Heart right ventricle (tissue), 16 donors: ENCODE measurements around the gene GPR162. TPM values are rescaled to one million over a fixed set of nuclear protein-coding genes. Genes with fewer than 3 reads are reported as not detected.

Experiments
- ATAC-seq, 8 donors: fragments of 200-7000 bp; cut with Tn5 transposase; one replicate each; pipeline ENCODE4 v1.9.1; 2020; ENCODE audit warnings: mild to moderate bottlenecking in 8 of 8, moderate library complexity in 8 of 8, moderate number of reproducible peaks in 1 of 8
- DNase-seq, 2 donors: peaks; one replicate each; pipeline ENCODE4 v3.0.0-alpha.2; 2020
- H3K27ac ChIP-seq, 10 donors: fragments of 200-600 bp; sonication (generic) in 2 of 10; one replicate each; pipeline versions ENCODE4 v1.5.0 to v1.8.0; 2020 to 2022; ENCODE audit warnings: mild to moderate bottlenecking in 3 of 10
- H3K27me3 ChIP-seq, 7 donors: fragments of 200-600 bp; one replicate each; pipeline ENCODE4 v1.8.0; 2021 to 2022; ENCODE audit warnings: mild to moderate bottlenecking in 2 of 7
- H3K36me3 ChIP-seq, 9 donors: fragments of 200-600 bp; sonication (generic) in 1 of 9; one replicate each; pipeline versions ENCODE4 v1.5.0 to v1.8.0; 2020 to 2022; ENCODE audit warnings: mild to moderate bottlenecking in 2 of 9
- H3K4me1 ChIP-seq, 9 donors: fragments of 200-600 bp; sonication (generic) in 1 of 9; one replicate each; pipeline versions ENCODE4 v1.5.0 to v1.8.0; 2020 to 2022; ENCODE audit warnings: mild to moderate bottlenecking in 4 of 9
- H3K4me3 ChIP-seq, 10 donors: fragments of 200-600 bp; sonication (generic) in 2 of 10; one replicate each; pipeline versions ENCODE4 v1.5.0 to v1.8.0; 2020 to 2022; ENCODE audit warnings: mild to moderate bottlenecking in 7 of 10, moderate library complexity in 2 of 10
- H3K9me3 ChIP-seq, 11 donors: fragments of 200-600 bp in 10 of 11; sonication (generic) in 2 of 11; one replicate each; pipeline versions ENCODE4 v1.5.0 to v1.8.0; 2013 to 2022; ENCODE audit warnings: mild to moderate bottlenecking in 2 of 11, control low read depth in 1 of 11, moderate library complexity in 1 of 11
- WGBS, 2 donors: extraction: QIAGEN DNeasy Blood & Tissue Kit; methylation state at CpG; one replicate each; pipeline ENCODE4 v1.1.7; 2013; ENCODE audit warnings: inconsistent platforms in 1 of 2; 5-methylcytosine and 5-hydroxymethylcytosine counted together
- intact Hi-C, 10 donors: fragments of 100-400 bp; cut with DNase I; formaldehyde crosslinking; loops; one replicate each; pipeline versions ENCODE4 v1.11.1 to v1.14.2; 2022
- polyA plus RNA-seq, 2 donors: library from polyadenylated mRNA; stranded (reverse); fragments of 200-250 nt; gene quantifications; one replicate each; pipeline ENCODE4 v1.2.3, GENCODE V29; 2013
- total RNA-seq, 10 donors: library from RNA; stranded (reverse); fragmentation: NEBNext Ultra II Directional in 3 of 10; extraction: Animal tissue kit (Norgen Biotek cat#: 25700) in 3 of 10; gene quantifications; one replicate each; pipeline versions ENCODE4 v1.2.1 to v1.2.4, GENCODE V29; 2021 to 2023
- TF ChIP-seq, protein P1 (sequence below), 9 donors: fragments of 200-600 bp; sonication (generic) in 2 of 9; IDR thresholded peaks; one replicate each; pipeline versions ENCODE4 v1.5.0 to v1.8.0; 2021 to 2022; ENCODE audit warnings: antibody characterized with exemption in 9 of 9, mild to moderate bottlenecking in 5 of 9, moderate library complexity in 1 of 9
- donor health status: Arrhythmogenic right ventricular cardiomyopathy.
- donor health status: ischemic (EF 13 %, LVEDD 7.1; RV severe dilation, severe dysfunction).
- donor health status: healthy with polysubstance abuse.
- donor health status: DM: no; HTN: yes; CAD: no.
- donor health status: DM: no; HTN: no; CAD: no.
- donor health status: ischemic (EF 25% LVEDD 6.9; RV normal size, moderate dysfunction).
- donor health status: ischemic (EF 25% LVEDD 5.7; RV mildly dilated, moderate dysfunction).
- donor health status: healthy.
- donor health status: DM: yes; HTN: yes; CAD: no.
- donor health status: Ischemic cardiomyopathy.
- donor health status: ischemic (EF 35%, LVEDD 5.7; RV mildly dilated, moderate dysfunction).
- donor health status: nonischemic (EF 11% LVEDD 7.7; RV severe dilation, severe dysfunction).
- donor health status: DM: yes; HTN: yes; CAD: no.
- donor health status: PGD.
- donor health status: ischemic (EF 29% LVEDD 5.4; RV normal size, mild dysfunction).
- donor health status: nonischemic (EF 23%, LVEDD 6.1; RV moderate dilation, normal function).

Gene GPR162
- total and polyA plus RNA-seq, 12 donors = 1.8 to 16.8 (median 4.2) TPM

DNA sequence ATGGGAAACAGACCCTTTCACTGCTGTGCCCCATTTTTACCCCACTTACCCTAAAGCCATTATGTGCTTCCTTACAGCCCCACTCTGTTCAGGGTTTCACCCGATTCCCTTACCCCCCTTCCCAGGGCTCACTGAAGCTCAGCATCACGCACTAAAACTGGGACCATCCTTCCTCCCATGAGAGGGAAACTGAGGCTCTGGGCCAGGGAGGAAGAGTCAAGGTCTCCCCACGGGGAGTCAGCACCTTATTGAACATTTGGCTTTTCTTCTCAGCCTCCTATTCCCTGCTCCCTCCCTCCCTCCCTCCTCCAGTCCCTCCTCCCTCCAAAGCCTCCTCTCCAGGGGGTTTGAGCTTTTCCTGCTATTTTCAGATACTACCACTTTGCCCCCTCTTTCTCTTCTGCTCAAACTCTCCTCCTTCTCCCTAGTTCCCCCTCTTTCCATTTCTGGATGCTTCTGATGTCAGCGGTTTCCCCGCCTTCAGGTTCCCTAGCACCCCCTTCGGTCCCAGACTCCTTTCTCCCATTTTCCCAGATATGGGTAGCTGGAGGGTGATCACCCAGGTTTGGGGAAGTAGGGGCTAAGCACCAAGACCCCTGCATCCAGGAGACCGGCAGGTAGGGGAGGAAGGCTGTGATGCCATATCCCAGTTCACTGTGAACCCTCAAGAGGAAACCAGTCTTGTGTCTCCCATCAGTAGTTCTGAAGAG is 960 bp downstream of the GPR162 start:
- H3K4me3 ChIP-seq = peak overlapping the region in 9 of 10 donors; percentile 35 to 64 (median 59)
- TF ChIP-seq, protein P1, sequence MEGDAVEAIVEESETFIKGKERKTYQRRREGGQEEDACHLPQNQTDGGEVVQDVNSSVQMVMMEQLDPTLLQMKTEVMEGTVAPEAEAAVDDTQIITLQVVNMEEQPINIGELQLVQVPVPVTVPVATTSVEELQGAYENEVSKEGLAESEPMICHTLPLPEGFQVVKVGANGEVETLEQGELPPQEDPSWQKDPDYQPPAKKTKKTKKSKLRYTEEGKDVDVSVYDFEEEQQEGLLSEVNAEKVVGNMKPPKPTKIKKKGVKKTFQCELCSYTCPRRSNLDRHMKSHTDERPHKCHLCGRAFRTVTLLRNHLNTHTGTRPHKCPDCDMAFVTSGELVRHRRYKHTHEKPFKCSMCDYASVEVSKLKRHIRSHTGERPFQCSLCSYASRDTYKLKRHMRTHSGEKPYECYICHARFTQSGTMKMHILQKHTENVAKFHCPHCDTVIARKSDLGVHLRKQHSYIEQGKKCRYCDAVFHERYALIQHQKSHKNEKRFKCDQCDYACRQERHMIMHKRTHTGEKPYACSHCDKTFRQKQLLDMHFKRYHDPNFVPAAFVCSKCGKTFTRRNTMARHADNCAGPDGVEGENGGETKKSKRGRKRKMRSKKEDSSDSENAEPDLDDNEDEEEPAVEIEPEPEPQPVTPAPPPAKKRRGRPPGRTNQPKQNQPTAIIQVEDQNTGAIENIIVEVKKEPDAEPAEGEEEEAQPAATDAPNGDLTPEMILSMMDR (IDR thresholded peaks at IDR 0.05) = no peak
- intact Hi-C loops = loop anchor here in 6 of 10 donors (5.0 to 10.0 kb wide), 6 partner anchors 35 to 208 kb away; partner anchors contain the start of genes CD4 (in 2 of the 6) and MLF2 (in 2 of the 6)
- DNase-seq (no peak), ATAC-seq (no peak)
- H3K9me3 ChIP-seq = no peaks in the 10 kb centered on the region
- H3K36me3 ChIP-seq = peaks cover 0 to 9% (median 0%) of the 10 kb centered on the region in 9 donors
- peaks cover 0 to 32% (median 0%) of the 10 kb centered on the region in 7 donors for H3K27me3 ChIP-seq
- H3K4me1 ChIP-seq = peaks cover 11 to 61% (median 33%) of the 10 kb centered on the region in 9 donors
- 63 to 67% methylated on average over 7 of the region's 7 CpGs for WGBS, 2 donors
- H3K27ac ChIP-seq = peak overlapping the region in 1 of 10 donors; percentile 82

DNA sequence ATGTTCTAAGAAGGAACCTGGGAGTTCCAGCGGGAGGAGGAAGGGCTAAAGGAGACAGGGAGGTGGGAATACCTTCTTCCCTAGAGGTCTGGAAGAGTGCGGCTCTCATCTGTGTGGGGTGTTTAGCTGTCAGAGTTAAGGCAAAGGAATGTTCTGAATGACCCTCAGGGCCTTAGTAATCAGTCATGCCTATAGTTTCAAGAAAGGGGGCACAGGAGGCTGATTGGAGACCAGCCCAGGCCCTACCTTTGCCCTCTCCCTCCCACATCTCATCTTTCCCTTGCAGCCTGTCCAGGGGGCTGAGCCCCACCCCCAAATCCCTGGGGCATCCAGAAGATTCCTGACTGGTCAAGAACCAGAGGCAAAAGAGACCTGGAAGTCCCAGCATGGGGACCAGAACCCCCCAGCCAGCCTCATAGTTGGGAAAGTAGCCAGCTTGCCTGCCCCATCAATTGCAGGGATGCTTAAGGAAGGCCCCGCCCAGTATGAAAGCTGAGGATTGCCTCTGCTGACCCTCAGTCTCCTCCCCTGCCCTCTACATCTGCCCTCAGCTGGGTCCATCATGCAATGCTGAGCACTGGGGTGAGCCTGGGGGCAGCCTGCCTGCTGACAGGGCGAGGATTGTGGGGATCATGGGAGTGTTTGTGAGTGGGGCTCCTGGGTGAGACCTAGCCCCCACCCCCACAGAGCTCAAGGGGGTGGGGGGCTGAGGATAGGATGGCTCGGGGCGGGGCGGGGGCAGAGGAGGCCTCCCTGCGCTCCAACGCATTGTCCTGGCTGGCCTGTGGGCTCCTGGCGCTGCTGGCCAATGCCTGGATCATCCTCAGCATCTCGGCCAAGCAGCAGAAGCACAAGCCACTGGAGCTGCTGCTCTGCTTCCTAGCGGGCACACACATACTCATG is 1.8 kb downstream of the GPR162 start:
- intact Hi-C loops = loop anchor here in 7 of 10 donors (2.0 to 10.0 kb wide), 8 partner anchors 36 to 209 kb away; partner anchors contain the start of genes MLF2 (in 3 of the 7) and CD4 (in 2 of the 7)
- Histone ChIP-seq H3K36me3 (peaks cover 0 to 2% (median 0%) of the 10 kb centered on the region in 9 donors), H3K27ac (no peak overlapping the region), H3K4me3 (no peak overlapping the region), H3K27me3 (peaks cover 0 to 38% (median 0%) of the 10 kb centered on the region in 7 donors), H3K4me1 (peaks cover 11 to 65% (median 36%) of the 10 kb centered on the region in 9 donors), H3K9me3 (no peaks in the 10 kb centered on the region)
- ATAC-seq (no peak), DNase-seq (no peak)
- TF ChIP-seq, protein P1 (IDR thresholded peaks at IDR 0.05) = no peak
- 69 to 81% methylated on average over 7 to 12 of the region's 12 CpGs for WGBS, 2 donors

DNA sequence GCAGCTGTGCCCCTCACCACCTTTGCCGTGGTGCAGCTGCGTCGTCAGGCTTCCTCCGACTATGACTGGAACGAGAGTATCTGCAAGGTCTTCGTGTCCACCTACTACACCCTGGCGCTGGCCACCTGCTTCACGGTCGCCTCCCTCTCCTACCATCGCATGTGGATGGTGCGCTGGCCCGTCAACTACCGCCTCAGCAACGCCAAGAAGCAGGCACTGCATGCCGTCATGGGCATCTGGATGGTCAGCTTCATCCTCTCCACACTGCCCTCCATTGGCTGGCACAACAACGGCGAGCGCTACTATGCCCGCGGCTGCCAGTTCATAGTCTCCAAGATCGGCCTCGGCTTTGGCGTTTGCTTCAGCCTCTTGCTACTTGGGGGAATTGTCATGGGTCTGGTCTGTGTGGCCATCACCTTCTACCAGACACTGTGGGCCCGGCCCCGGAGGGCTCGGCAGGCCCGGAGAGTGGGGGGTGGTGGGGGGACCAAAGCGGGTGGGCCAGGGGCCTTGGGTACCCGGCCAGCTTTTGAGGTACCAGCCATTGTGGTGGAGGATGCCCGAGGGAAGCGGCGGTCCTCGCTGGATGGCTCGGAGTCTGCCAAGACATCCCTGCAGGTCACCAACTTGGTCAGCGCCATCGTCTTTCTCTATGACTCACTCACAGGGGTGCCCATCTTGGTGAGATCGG is 2.6 kb downstream of the GPR162 start:
- H3K27ac ChIP-seq = no peak overlapping the region
- intact Hi-C loops = loop anchor here in 7 of 10 donors (2.0 to 10.0 kb wide), 8 partner anchors 37 to 209 kb away; partner anchors contain the start of genes MLF2 (in 3 of the 7) and CD4 (in 2 of the 7)
- ATAC-seq (no peak), DNase-seq (no peak)
- 85 to 93% methylated on average over 37 of the region's 37 CpGs for WGBS, 2 donors
- H3K4me1 ChIP-seq = peaks cover 13 to 63% (median 40%) of the 10 kb centered on the region in 9 donors
- H3K4me3 ChIP-seq = no peak overlapping the region
- H3K27me3 ChIP-seq = peaks cover 0 to 46% (median 0%) of the 10 kb centered on the region in 7 donors
- no peaks in the 10 kb centered on the region for H3K9me3 ChIP-seq
- TF ChIP-seq, protein P1 (IDR thresholded peaks at IDR 0.05) = no peak
- H3K36me3 ChIP-seq = no peaks in the 10 kb centered on the region
